HEK293 (cell line): Measurements from ENCODE around the gene SLC35E2B.
A peak's percentile ranks its signal among the peaks of the same experiment; 100 is the strongest.

Experiments
- AEBP2 ChIP-seq: fragments of 450-650 bp; formaldehyde crosslinking; IDR thresholded peaks from 2 replicates; pipeline ENCODE4 v1.5.1; 2016; ENCODE audit warnings: missing biosample characterization, missing genetic modification characterization, borderline replicate concordance
- BCL11A ChIP-seq: fragments of 450-650 bp; formaldehyde crosslinking; IDR thresholded peaks from 2 replicates; pipeline ENCODE4 v1.5.1; 2016; ENCODE audit warnings: low read depth, missing biosample characterization, missing genetic modification characterization
- MYNN ChIP-seq: fragments of 450-650 bp; formaldehyde crosslinking; IDR thresholded peaks from 2 replicates; pipeline ENCODE4 v1.5.1; 2016; ENCODE audit warnings: missing biosample characterization, missing genetic modification characterization, borderline replicate concordance
- PRDM10 ChIP-seq: fragments of 450-650 bp; formaldehyde crosslinking; IDR thresholded peaks from 2 replicates; pipeline ENCODE4 v1.5.1; 2016; ENCODE audit warnings: missing biosample characterization, missing genetic modification characterization
- PRDM2 ChIP-seq: fragments of 450-650 bp; formaldehyde crosslinking; IDR thresholded peaks from 2 replicates; pipeline ENCODE4 v1.5.1; 2016; ENCODE audit warnings: missing biosample characterization, missing genetic modification characterization, borderline replicate concordance
- REST ChIP-seq: fragments of 450-650 bp; formaldehyde crosslinking; IDR thresholded peaks from 2 replicates; pipeline ENCODE4 v1.5.1; 2016; ENCODE audit warnings: missing biosample characterization, missing genetic modification characterization
- SCRT2 ChIP-seq: fragments of 450-650 bp; formaldehyde crosslinking; IDR thresholded peaks from 2 replicates; pipeline ENCODE4 v1.5.1; 2016; ENCODE audit warnings: missing biosample characterization, missing genetic modification characterization
- SP3 ChIP-seq: fragments of 450-650 bp; formaldehyde crosslinking; IDR thresholded peaks from 2 replicates; pipeline ENCODE4 v1.5.1; 2016; ENCODE audit warnings: missing biosample characterization, missing genetic modification characterization
- ZBTB17 ChIP-seq: fragments of 450-650 bp; formaldehyde crosslinking; IDR thresholded peaks from 2 replicates; pipeline ENCODE4 v1.5.1; 2016; ENCODE audit warnings: missing biosample characterization, missing genetic modification characterization
- ZBTB20 ChIP-seq: fragments of 450-650 bp; formaldehyde crosslinking; IDR thresholded peaks from 2 replicates; pipeline ENCODE4 v1.5.1; 2016; ENCODE audit warnings: missing biosample characterization, missing genetic modification characterization
- ZBTB48 ChIP-seq: fragments of 450-650 bp; formaldehyde crosslinking; IDR thresholded peaks from 2 replicates; pipeline ENCODE4 v1.5.1; 2016; ENCODE audit warnings: missing biosample characterization, missing genetic modification characterization
- ZBTB7A ChIP-seq: fragments of 450-650 bp; formaldehyde crosslinking; IDR thresholded peaks from 2 replicates; pipeline ENCODE4 v1.5.1; 2016; ENCODE audit warnings: low read depth, missing biosample characterization, missing genetic modification characterization
- ZFP3 ChIP-seq: fragments of 450-650 bp; formaldehyde crosslinking; IDR thresholded peaks from 2 replicates; pipeline ENCODE4 v1.5.1; 2016; ENCODE audit warnings: low read depth, missing biosample characterization, missing genetic modification characterization
- ZNF112 ChIP-seq: fragments of 450-650 bp; formaldehyde crosslinking; IDR thresholded peaks from 2 replicates; pipeline ENCODE4 v1.5.0; 2017; ENCODE audit warnings: missing biosample characterization, missing genetic modification characterization
- ZNF302 ChIP-seq: fragments of 450-650 bp; formaldehyde crosslinking; IDR thresholded peaks from 2 replicates; pipeline ENCODE4 v1.5.1; 2016; ENCODE audit warnings: missing biosample characterization, missing genetic modification characterization, low read depth
- ZNF416 ChIP-seq: fragments of 450-650 bp; formaldehyde crosslinking; IDR thresholded peaks from 2 replicates; pipeline ENCODE4 v1.5.1; 2016; ENCODE audit warnings: missing biosample characterization, missing genetic modification characterization
- ZNF510 ChIP-seq: fragments of 450-650 bp; formaldehyde crosslinking; IDR thresholded peaks from 2 replicates; pipeline ENCODE4 v1.5.1; 2018; ENCODE audit warnings: mild to moderate bottlenecking, missing genetic modification characterization, missing biosample characterization; ENCODE audit not compliant: insufficient replicate concordance
- ZNF580 ChIP-seq: fragments of 450-650 bp; formaldehyde crosslinking; IDR thresholded peaks from 2 replicates; pipeline ENCODE4 v1.5.1; 2016; ENCODE audit warnings: missing biosample characterization, missing genetic modification characterization
- ZNF585B ChIP-seq: fragments of 450-650 bp; formaldehyde crosslinking; IDR thresholded peaks from 2 replicates; pipeline ENCODE4 v1.5.1; 2016; ENCODE audit warnings: missing biosample characterization, missing genetic modification characterization
- ZNF639 ChIP-seq: fragments of 450-650 bp; formaldehyde crosslinking; IDR thresholded peaks from 2 replicates; pipeline ENCODE4 v1.5.1; 2016; ENCODE audit warnings: missing biosample characterization, missing genetic modification characterization
- ZNF645 ChIP-seq: fragments of 450-650 bp; formaldehyde crosslinking; IDR thresholded peaks from 2 replicates; pipeline ENCODE4; 2016; ENCODE audit warnings: missing biosample characterization, missing genetic modification characterization
- ZNF677 ChIP-seq: fragments of 450-650 bp; IDR thresholded peaks from 2 replicates; pipeline ENCODE4 v1.5.0; 2018; ENCODE audit warnings: missing biosample characterization, mild to moderate bottlenecking, missing genetic modification characterization, moderate library complexity
- ZNF747 ChIP-seq: fragments of 450-650 bp; formaldehyde crosslinking; IDR thresholded peaks from 2 replicates; pipeline ENCODE4 v1.5.1; 2016; ENCODE audit warnings: missing biosample characterization, missing genetic modification characterization

SLC35E2B gene

GRCh38 chr1:1614954-1615255 lies 77.7 kb downstream of the SLC35E2B start (continued):
- TF ChIP-seq AEBP2, result no peak
- no peak for TF ChIP-seq ZNF580 (tag by site-specific recombination)
- TF ChIP-seq ZNF416 (tag by site-specific recombination), result no peak
- TF ChIP-seq ZFP3, result no peak
- TF ChIP-seq ZBTB7A, result no peak
- no peak for TF ChIP-seq ZNF747 (tag by site-specific recombination)
- TF ChIP-seq PRDM10, result no peak
- peak; percentile 11 for TF ChIP-seq ZBTB48
- peak; percentile 27 for TF ChIP-seq ZNF639 (tag by site-specific recombination)
- 0 out of 2 replicates have a peak, but pooled peaks have one; percentile 43 for TF ChIP-seq BCL11A (tag by site-specific recombination)
- no peak for TF ChIP-seq SCRT2 (tag by site-specific recombination)
- TF ChIP-seq ZNF112 (tag by site-specific recombination), result no peak
- 0 out of 2 replicates have a peak, but pooled peaks have one; percentile 56 for TF ChIP-seq ZBTB20 (tag by site-specific recombination)
- TF ChIP-seq SP3, result no peak
- no peak for TF ChIP-seq PRDM2 (tag by site-specific recombination)
- TF ChIP-seq ZNF585B, result no peak
- TF ChIP-seq ZNF510 (tag by site-specific recombination), result no peak
- TF ChIP-seq MYNN (tag by site-specific recombination), result no peak; the same call in 1 of the 2 replicates
- TF ChIP-seq REST (tag by site-specific recombination), result peak; percentile 30; the same call in 1 of the 2 replicates
- no peak for TF ChIP-seq ZNF302 (tag by site-specific recombination)
- TF ChIP-seq ZNF677, result no peak
- TF ChIP-seq ZNF645 (tag by site-specific recombination), result 0 out of 2 replicates have a peak, but pooled peaks have one; percentile 72
- TF ChIP-seq ZBTB17 (tag by site-specific recombination), result no peak
